ENCODE data around the gene KLK14. TPM values are rescaled to one million over a fixed set of nuclear protein-coding genes. Genes with fewer than 3 reads are reported as not detected.

KLK14 gene
- total and polyA plus RNA-seq, 2 experiments from 2014 or later, result 0.13 TPM; not detected in 1

DNA sequence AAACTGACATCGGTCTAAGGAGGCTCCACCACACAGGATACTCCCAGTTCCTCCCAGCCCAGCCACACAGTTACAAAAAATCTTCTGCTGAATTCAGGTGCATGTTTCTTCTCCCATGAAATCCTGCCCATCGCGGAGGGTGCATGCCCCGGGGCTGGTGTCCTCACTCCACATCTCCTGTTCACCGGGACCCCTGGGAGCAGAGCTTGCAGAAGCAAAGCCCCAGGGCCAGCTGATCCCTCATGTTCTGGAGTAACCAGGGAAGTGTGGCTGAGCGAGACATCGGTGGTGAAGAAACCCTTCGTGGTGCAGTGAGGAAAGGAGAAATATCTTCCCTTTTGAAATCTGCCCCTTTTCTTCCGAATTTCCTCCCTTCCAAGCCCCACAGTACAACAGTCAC, 41.1 kb upstream of the KLK14 start:
- no peak for DNase-seq (ENCODE audit: low spot score)
- TF ChIP-seq EZH2phosphoT487 (IDR thresholded peaks at IDR 0.05; ENCODE audit: low read depth, severe bottlenecking, unreplicated experiment), result no peak
- no peak for TF ChIP-seq EZH2 (IDR thresholded peaks at IDR 0.05; ENCODE audit: borderline replicate concordance)
- TF ChIP-seq, protein P1, sequence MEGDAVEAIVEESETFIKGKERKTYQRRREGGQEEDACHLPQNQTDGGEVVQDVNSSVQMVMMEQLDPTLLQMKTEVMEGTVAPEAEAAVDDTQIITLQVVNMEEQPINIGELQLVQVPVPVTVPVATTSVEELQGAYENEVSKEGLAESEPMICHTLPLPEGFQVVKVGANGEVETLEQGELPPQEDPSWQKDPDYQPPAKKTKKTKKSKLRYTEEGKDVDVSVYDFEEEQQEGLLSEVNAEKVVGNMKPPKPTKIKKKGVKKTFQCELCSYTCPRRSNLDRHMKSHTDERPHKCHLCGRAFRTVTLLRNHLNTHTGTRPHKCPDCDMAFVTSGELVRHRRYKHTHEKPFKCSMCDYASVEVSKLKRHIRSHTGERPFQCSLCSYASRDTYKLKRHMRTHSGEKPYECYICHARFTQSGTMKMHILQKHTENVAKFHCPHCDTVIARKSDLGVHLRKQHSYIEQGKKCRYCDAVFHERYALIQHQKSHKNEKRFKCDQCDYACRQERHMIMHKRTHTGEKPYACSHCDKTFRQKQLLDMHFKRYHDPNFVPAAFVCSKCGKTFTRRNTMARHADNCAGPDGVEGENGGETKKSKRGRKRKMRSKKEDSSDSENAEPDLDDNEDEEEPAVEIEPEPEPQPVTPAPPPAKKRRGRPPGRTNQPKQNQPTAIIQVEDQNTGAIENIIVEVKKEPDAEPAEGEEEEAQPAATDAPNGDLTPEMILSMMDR (IDR thresholded peaks at IDR 0.05; ENCODE audit: poor library complexity), result no peak
- no peak overlapping the region for H3K4me2 ChIP-seq
- H3K79me2 ChIP-seq, result no peaks in the 10 kb centered on the region
- no peak overlapping the region for H2AFZ ChIP-seq
- H3K4me3 ChIP-seq, result no peak overlapping the region
- no peaks in the 10 kb centered on the region for H3K36me3 ChIP-seq (replicated peaks; ENCODE audit: insufficient read depth, low read depth)
- no peaks in the 10 kb centered on the region for H4K20me1 ChIP-seq (ENCODE audit: insufficient read depth, poor library complexity, severe bottlenecking)
- no peaks in the 10 kb centered on the region for H3K9me2 ChIP-seq (replicated peaks; ENCODE audit: insufficient read depth)
- WGBS (ENCODE audit: low lambda C conversion rate, missing lambda C conversion rate), result 92% methylated on average over 9 of the region's 9 CpGs
- no peaks in the 10 kb centered on the region for H3K27me3 ChIP-seq
- no peaks in the 10 kb centered on the region for H3K9me3 ChIP-seq (ENCODE audit: low read depth)
- H3K27ac ChIP-seq, result no peak overlapping the region
- H3K4me1 ChIP-seq (ENCODE audit: insufficient read depth), result peaks cover 7% of the 10 kb centered on the region

DNA sequence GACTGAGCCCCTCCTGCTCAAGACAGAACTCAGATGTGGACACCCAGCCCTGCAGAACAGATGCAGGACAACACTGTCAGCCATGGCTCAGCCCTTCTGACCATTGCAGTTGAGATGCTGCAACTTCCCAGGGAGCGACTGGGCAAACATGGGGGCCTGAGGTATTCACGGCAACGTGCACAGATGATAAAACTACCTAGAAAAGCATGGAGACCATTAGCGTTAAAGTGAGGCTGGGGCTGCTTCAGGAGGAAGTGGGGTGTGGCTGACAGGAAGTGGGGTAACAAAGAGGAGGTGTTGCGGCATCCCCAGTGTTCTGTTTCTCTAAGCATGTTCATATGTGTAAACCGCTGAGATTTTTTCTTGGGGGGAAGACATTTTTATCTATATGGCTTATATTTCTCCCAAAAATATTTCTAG, 40.7 kb upstream of the KLK14 start:
- Histone ChIP-seq H4K20me1 (ENCODE audit: insufficient read depth, poor library complexity, severe bottlenecking) (no peaks in the 10 kb centered on the region), H2AFZ (no peak overlapping the region), H3K27ac (no peak overlapping the region), H3K36me3 (replicated peaks; ENCODE audit: insufficient read depth, low read depth) (no peaks in the 10 kb centered on the region), H3K4me3 (no peak overlapping the region), H3K9me3 (ENCODE audit: low read depth) (no peaks in the 10 kb centered on the region), H3K79me2 (no peaks in the 10 kb centered on the region), H3K4me2 (no peak overlapping the region), H3K4me1 (ENCODE audit: insufficient read depth) (peaks cover 3% of the 10 kb centered on the region), H3K9me2 (replicated peaks; ENCODE audit: insufficient read depth) (no peaks in the 10 kb centered on the region), H3K27me3 (no peaks in the 10 kb centered on the region)
- no peak for DNase-seq (ENCODE audit: low spot score)
- no peak for TF ChIP-seq EZH2phosphoT487 (IDR thresholded peaks at IDR 0.05; ENCODE audit: low read depth, severe bottlenecking, unreplicated experiment)
- no peak for TF ChIP-seq EZH2 (IDR thresholded peaks at IDR 0.05; ENCODE audit: borderline replicate concordance)
- TF ChIP-seq, protein P1 (IDR thresholded peaks at IDR 0.05; ENCODE audit: poor library complexity), result no peak
- WGBS (ENCODE audit: low lambda C conversion rate, missing lambda C conversion rate), result 86% methylated on average over 6 of the region's 6 CpGs

DNA sequence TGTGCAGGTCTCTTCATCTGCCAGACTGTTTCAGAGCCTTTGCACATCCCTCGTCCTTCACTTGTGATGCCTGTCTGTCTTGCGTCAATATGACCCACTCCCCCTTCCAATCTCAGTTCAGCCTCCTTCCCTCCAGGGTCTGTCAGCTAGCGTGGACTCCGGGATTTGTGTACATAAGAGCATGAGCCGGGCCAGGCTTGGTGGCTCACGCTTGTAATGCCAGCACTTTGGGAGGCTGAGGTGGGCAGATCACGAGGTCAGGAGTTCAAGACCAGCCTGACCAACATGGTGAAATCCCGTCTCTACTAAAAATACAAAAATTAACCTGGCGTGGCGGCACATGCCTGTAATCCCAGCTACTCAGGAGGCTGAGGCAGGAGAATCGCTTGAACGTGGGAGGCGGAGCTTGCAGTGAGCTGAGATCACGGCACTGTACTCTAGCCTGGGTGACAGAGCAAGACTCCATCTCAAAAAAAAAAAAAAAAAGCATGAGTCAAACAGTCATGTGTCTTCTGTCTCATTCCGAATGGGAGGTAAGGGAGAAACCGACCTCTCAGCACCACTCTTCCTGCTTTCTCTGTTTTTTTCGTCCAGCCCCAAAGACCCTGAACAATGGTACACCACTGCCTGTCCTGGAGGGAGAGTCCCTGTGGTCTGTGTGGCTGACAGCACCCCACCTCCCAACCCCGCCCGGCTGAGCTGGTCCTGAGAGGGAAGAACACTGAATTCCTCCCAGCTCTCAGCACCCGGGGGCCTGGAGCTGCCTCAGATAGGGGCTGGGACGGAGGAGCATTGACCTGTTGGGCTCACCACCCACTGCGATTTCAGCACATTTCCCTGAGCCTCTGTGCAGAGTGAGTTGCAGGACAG, 39.7 kb upstream of the KLK14 start:
- Histone ChIP-seq H2AFZ (no peak overlapping the region), H3K9me3 (ENCODE audit: low read depth) (no peaks in the 10 kb centered on the region), H3K79me2 (no peaks in the 10 kb centered on the region), H3K4me2 (no peak overlapping the region), H3K4me3 (no peak overlapping the region), H3K9me2 (replicated peaks; ENCODE audit: insufficient read depth) (no peaks in the 10 kb centered on the region), H3K27me3 (no peaks in the 10 kb centered on the region), H4K20me1 (ENCODE audit: insufficient read depth, poor library complexity, severe bottlenecking) (no peaks in the 10 kb centered on the region), H3K27ac (no peak overlapping the region), H3K4me1 (ENCODE audit: insufficient read depth) (no peaks in the 10 kb centered on the region), H3K36me3 (replicated peaks; ENCODE audit: insufficient read depth, low read depth) (no peaks in the 10 kb centered on the region)
- DNase-seq (ENCODE audit: low spot score), result no peak
- WGBS (ENCODE audit: low lambda C conversion rate, missing lambda C conversion rate), result 80% methylated on average over 22 of the region's 22 CpGs
- TF ChIP-seq, protein P1 (IDR thresholded peaks at IDR 0.05; ENCODE audit: poor library complexity), result no peak
- no peak for TF ChIP-seq EZH2phosphoT487 (IDR thresholded peaks at IDR 0.05; ENCODE audit: low read depth, severe bottlenecking, unreplicated experiment)
- no peak for TF ChIP-seq EZH2 (IDR thresholded peaks at IDR 0.05; ENCODE audit: borderline replicate concordance)
